HG03558 (cell line): ENCODE results near the gene TRPC4AP.
"Not testable (repeated sequence)": the region's sequence is repeated elsewhere in the genome, so short reads cannot be mapped to it uniquely, and the experiment has no call there.

Source experiments
- ATAC-seq: cut with Tn5 transposase; IDR thresholded peaks from one replicate; pipeline ENCODE4 v1.9.1; 2021; ENCODE audit warnings: moderate number of reproducible peaks; ENCODE audit not compliant: unreplicated experiment; ENCODE audit errors: extremely low read depth

The TRPC4AP gene

DNA sequence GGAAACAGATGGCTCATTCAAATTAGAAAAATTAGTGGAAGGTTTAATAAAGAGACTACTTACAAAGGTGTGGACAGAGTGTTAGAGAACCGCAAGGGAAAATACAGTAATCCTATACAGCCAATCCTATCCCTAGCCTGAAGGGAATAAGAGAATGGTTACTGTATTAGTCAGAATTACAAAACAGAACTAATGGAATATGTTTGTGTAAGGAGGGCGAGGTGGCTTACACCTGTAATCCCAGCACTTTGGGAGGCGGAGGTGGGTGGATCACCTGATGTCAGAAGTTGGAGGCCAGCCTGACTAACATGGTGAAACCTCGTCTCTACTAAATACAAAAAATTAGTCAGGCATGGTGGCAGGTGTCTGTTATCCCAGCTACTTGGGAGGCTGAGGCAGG is 16.3 kb upstream of the TRPC4AP start:
- no peak for ATAC-seq

DNA sequence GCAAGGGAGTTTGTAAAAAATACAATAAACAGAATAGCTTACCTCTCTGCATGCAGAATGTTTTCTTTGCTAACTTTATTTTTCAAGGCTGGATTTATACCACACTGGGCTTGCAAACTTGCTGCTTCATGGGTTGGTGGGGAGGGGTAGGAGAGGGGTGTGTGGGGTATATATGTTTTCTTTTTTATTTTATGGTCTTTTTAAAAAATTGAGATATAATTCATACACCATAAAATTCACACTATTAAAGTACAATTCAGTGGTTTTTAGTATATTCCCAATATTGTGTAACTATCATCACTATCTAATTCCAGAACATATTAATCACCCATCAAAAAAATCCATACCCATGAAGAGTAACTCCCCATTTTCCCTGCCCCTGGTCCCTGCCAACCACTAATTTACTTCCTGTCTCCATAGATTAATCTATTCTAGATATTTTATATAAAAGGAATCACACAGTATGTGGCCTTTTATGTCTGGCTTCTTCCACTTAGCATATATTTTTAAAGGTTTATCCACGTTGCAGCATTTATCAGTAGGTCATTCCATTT is 14.3 kb upstream of the TRPC4AP start:
- ATAC-seq = no peak

DNA sequence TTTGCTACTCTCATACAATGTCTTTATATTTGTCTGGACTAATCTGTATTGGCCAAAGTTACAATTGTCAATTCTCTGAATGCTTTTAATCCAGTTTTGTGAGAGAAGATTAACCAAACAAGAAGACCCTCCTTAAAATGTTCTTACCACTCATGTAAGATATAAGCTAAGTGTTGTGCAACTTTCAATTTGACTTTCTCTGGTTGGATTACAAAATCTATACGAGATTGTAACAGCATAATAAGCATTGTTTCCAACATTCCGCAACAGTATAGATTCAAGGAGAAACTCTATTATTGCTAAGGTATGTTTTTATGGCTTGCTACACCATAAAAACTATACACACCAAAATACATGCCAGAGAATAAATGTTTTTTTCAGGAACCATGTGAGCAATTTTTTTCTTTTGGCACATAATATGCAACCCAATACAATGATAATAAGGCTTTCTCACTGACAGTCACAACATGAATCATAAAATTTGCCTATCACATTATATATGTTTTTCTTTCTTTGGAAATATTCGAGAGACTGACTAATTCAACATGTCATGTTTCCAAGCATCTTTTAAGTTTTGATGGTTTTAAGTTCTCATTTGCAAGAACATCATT is 12.2 kb upstream of the TRPC4AP start:
- ATAC-seq = no peak

- ATAC-seq = no peak
These were observed 9.0 kb upstream of the TRPC4AP start for GRCh38 chr20:35101620-35102019.

- ATAC-seq = no peak
These were observed 769 bp upstream of the TRPC4AP start for GRCh38 chr20:35093267-35093884.

- ATAC-seq = no peak
These were observed 637 bp downstream of the TRPC4AP start for GRCh38 chr20:35091816-35092523.

GRCh38 chr20:35088231-35089145 is 4.1 kb downstream of the TRPC4AP start:
- no peak for ATAC-seq

GRCh38 chr20:35087791-35088190 is 4.8 kb downstream of the TRPC4AP start:
- ATAC-seq = no peak

GRCh38 chr20:35087355-35087754 is 5.3 kb downstream of the TRPC4AP start:
- no peak for ATAC-seq

- no peak for ATAC-seq
These were observed 7.0 kb downstream of the TRPC4AP start for GRCh38 chr20:35085477-35086225.

GRCh38 chr20:35084998-35085397 is 7.6 kb downstream of the TRPC4AP start:
- no peak for ATAC-seq

DNA sequence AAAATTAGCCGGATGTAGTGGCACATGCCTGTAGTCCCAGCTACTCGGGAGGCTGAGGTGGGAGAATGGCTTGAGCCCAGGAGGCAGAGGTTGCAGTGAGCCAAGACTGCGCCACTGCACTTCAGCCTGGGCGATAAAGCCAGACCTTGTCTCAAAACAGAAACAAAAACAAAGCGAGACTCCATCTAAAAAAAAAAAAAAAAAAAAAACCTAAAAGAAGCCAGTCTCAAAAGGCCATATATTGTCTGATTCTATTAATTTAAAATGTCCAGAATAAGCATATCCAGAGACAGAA is 12.3 kb downstream of the TRPC4AP start:
- not testable (repeated sequence) for ATAC-seq

GRCh38 chr20:35079472-35080347 is 12.9 kb downstream of the TRPC4AP start:
- no peak for ATAC-seq

DNA sequence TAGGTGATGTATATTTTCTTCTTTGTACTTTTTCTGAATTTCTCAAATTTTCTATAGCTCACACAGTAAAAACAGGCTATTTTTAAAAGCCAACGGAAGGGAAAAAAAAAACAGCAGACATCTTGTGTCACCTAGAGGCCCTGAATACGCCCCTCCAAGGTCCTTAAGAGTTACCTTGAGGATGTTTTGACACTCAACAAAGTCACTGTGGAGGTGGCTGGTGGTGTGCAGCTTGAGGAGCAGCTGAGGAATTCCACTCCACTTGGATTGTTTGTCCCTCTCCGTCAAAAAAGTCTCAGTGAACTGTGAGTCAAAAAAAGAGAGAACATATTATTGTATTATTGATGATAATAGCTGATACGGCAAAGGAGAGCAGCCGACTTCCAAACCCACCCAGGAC is 14.7 kb downstream of the TRPC4AP start:
- no peak for ATAC-seq

DNA sequence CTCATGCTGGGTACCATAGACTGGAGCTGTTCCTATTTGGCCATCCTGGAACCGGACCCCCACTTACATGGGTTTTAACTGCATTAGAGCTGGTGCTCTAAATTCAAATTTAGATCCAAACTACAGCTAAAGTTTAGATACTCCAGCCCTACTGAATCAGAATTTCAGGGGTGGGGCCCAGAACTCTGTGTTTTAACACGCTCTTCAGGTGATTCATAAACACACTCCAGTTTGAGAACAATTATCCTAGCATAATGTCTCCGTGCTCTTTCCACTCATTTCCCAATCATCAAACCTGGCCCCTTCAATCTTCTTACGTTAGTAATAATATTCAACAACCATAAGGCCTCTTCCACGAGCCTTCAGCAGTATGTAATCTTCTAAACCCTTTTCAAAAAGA is 15.3 kb downstream of the TRPC4AP start:
- ATAC-seq = no peak

GRCh38 chr20:35071436-35072153 is 21.0 kb downstream of the TRPC4AP start:
- not testable (repeated sequence) for ATAC-seq

DNA sequence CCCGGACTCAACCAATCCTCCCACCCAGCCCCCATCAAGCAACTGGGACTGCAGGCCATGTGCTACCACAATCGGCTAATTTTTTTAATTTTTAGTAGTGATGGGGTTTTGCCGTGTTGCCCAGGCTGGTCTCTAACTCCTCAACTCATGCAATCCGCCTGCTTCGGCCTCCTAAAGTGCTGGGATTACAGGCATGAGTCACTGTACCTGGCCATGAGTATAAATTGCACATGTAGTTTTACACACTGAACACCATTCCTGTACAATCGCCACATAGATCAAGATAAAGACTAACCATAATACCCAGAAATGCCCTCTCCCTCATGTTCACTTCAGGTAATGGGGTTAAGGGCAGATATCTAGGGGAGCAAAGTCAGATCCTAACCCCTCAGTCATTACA is 26.4 kb downstream of the TRPC4AP start:
- no peak for ATAC-seq

DNA sequence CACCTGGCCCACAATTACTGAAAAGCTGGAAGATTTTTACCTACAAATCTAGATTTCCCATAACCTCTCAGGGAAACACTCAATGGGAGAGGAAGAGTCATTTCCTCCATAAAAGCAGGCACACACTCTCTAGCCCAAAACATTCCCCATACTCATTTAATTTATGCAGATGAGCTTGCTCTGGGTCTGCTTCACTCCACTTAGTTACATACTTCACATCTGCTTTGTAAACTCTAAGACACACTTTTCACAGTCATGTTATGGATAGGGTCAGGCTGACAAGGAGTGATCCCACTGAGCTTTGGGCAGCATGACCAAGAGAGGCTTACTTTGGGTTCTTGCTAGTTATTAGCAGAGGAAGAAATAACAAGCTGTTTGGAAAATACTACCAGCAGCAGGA is 27.4 kb downstream of the TRPC4AP start:
- no peak for ATAC-seq
